Activated CD4-positive, alpha-beta memory T cell treated with anti-CD3 and anti-CD28 coated beads for 36 hours (primary cell): ENCODE measurements around the gene MRPL48. TPM values are rescaled to one million over a fixed set of nuclear protein-coding genes. Genes with fewer than 3 reads are reported as not detected.
"Not testable (repeated sequence)": the region's sequence is repeated elsewhere in the genome, so short reads cannot be mapped to it uniquely, and the experiment has no call there.

Experiments
- CTCF ChIA-PET: fragments of 350-600 bp; sonication (Branson Sonifier 250); formaldehyde crosslinking; loops from one replicate; lab custom pipeline; 2021; ENCODE audit warnings: antibody characterized with exemption, inconsistent platforms; lab: Charles Lee
- POLR2A ChIA-PET: fragments of 350-600 bp; sonication (Branson Sonifier 250); formaldehyde crosslinking; loops from one replicate; lab custom pipeline; 2021; ENCODE audit warnings: antibody characterized with exemption; lab: Charles Lee
- DNase-seq: peaks from one replicate; pipeline ENCODE4 v3.0.0-alpha.2; 2020
- H3K27ac Mint-ChIP-seq: one replicate; pipeline ENCODE4 v1.8.0; 2021; ENCODE audit warnings: mixed read lengths
- H3K27me3 Mint-ChIP-seq: one replicate; pipeline ENCODE4 v1.8.0; 2021; ENCODE audit warnings: mixed read lengths
- H3K36me3 Mint-ChIP-seq: one replicate; pipeline ENCODE4 v1.8.0; 2021; ENCODE audit warnings: mixed read lengths
- H3K4me1 Mint-ChIP-seq: one replicate; pipeline ENCODE4 v1.8.0; 2021; ENCODE audit warnings: low read depth, mixed read lengths
- H3K4me3 Mint-ChIP-seq: one replicate; pipeline ENCODE4 v1.8.0; 2021; ENCODE audit warnings: mild to moderate bottlenecking, mixed read lengths
- H3K9me3 Mint-ChIP-seq: one replicate; pipeline ENCODE4 v1.8.0; 2021; ENCODE audit warnings: mixed read lengths
- intact Hi-C: fragments of 100-400 bp; cut with micrococcal nuclease; formaldehyde crosslinking; loops from one replicate; pipeline ENCODE4 v1.15.1; 2023
- total RNA-seq, 2 experiments: library from RNA; stranded (reverse); gene quantifications; one replicate each; pipeline ENCODE4 v1.2.3, GENCODE V29; 2021

The MRPL48 gene
- total RNA-seq, 2 experiments from 2014 or later: 43.4 to 45.7 TPM

GRCh38 chr11:73876424-73877310, 89.0 kb downstream of the MRPL48 start, which contains the start of the genes COA4 and PAAF1:
COA4 (minus strand) TSS chr11:73876846; CDS start chr11:73873378, 3,468 bp downstream.
PAAF1 (plus strand) TSS chr11:73876999; CDS start chr11:73877022, 23 bp downstream.
- Mint-ChIP-seq H3K36me3 (peaks cover 28% of the 10 kb centered on the region), H3K4me1 (peaks cover 33% of the 10 kb centered on the region), H3K27me3 (no peaks in the 10 kb centered on the region), H3K9me3 (no peaks in the 10 kb centered on the region), H3K27ac (peak within 1 kb of the TSS; percentile 94), H3K4me3 (peak within 1 kb of the TSS; percentile 97)
- peak; percentile 97 for DNase-seq
- ChIA-PET POLR2A (interaction anchor here (0.6 to 1.3 kb wide), 6 partner anchors 8 to 135 kb away, joined by 3 to 6 read pairs (median 3); partner anchors contain the start of genes MRPL48 and RAB6A), CTCF (no interaction called here)
- intact Hi-C loops: loop anchor here (1.0 to 5.0 kb wide), 5 partner anchors 88 to 522 kb away; partner anchors contain the start of genes PGM2L1, RAB6A, RELT and UCP2

- no peak for DNase-seq
- Mint-ChIP-seq H3K27ac (no peak overlapping the region), H3K36me3 (peaks cover 22% of the 10 kb centered on the region), H3K9me3 (no peaks in the 10 kb centered on the region), H3K27me3 (no peaks in the 10 kb centered on the region), H3K4me3 (no peak overlapping the region), H3K4me1 (peaks cover 33% of the 10 kb centered on the region)
- ChIA-PET CTCF (no interaction called here), POLR2A (no interaction called here)
- intact Hi-C loops: loop anchor here (5.0 kb wide), 1 partner anchor 104 kb away; the partner anchor contains the start of gene UCP2
Observed at GRCh38 chr11:73878771-73879170, 91.1 kb downstream of the MRPL48 start.

GRCh38 chr11:73880449-73880848, 92.8 kb downstream of the MRPL48 start:
- Mint-ChIP-seq H3K36me3 (peaks cover 17% of the 10 kb centered on the region), H3K4me1 (peaks cover 22% of the 10 kb centered on the region)
- H3K9me3 Mint-ChIP-seq, H3K27ac Mint-ChIP-seq, H3K4me3 Mint-ChIP-seq, intact Hi-C loops, DNase-seq, H3K27me3 Mint-ChIP-seq: not testable (repeated sequence)
- ChIA-PET POLR2A (interaction anchor here (0.7 kb wide), 1 partner anchor 272 kb away, joined by 7 read pairs; no protein-coding TSS in a partner anchor), CTCF (interaction anchor here (0.6 kb wide), 2 partner anchors 51 to 488 kb away, joined by 3 read pairs; no protein-coding TSS in a partner anchor)

GRCh38 chr11:73883856-73884255, 96.2 kb downstream of the MRPL48 start:
- Mint-ChIP-seq H3K27ac (no peak overlapping the region), H3K36me3 (peaks cover 16% of the 10 kb centered on the region), H3K27me3 (no peaks in the 10 kb centered on the region), H3K4me1 (peaks cover 8% of the 10 kb centered on the region), H3K9me3 (no peaks in the 10 kb centered on the region), H3K4me3 (no peak overlapping the region)
- intact Hi-C loops: no loop called here
- DNase-seq: no peak
- CTCF ChIA-PET: no interaction called here
- POLR2A ChIA-PET: no interaction called here

GRCh38 chr11:73888244-73888643, 100.6 kb downstream of the MRPL48 start:
- Mint-ChIP-seq H3K27me3 (no peaks in the 10 kb centered on the region), H3K27ac (no peak overlapping the region), H3K4me3 (no peak overlapping the region), H3K9me3 (no peaks in the 10 kb centered on the region), H3K4me1 (peaks cover 11% of the 10 kb centered on the region), H3K36me3 (peaks cover 29% of the 10 kb centered on the region)
- POLR2A ChIA-PET: no interaction called here
- DNase-seq: no peak
- intact Hi-C loops: no loop called here
- CTCF ChIA-PET: no interaction called here

- intact Hi-C loops: no loop called here
- CTCF ChIA-PET: no interaction called here
- DNase-seq: peak; percentile 31
- no peak overlapping the region for H3K4me3 Mint-ChIP-seq
- H3K4me1 Mint-ChIP-seq: peaks cover 11% of the 10 kb centered on the region
- H3K27ac Mint-ChIP-seq: no peak overlapping the region
- H3K36me3 Mint-ChIP-seq: peaks cover 22% of the 10 kb centered on the region
- POLR2A ChIA-PET: no interaction called here
- H3K27me3 Mint-ChIP-seq: no peaks in the 10 kb centered on the region
- no peaks in the 10 kb centered on the region for H3K9me3 Mint-ChIP-seq
Observed at GRCh38 chr11:73889019-73889418, 101.3 kb downstream of the MRPL48 start.

GRCh38 chr11:73889536-73889935, 101.9 kb downstream of the MRPL48 start:
- POLR2A ChIA-PET: no interaction called here
- Mint-ChIP-seq H3K27ac (no peak overlapping the region), H3K9me3 (no peaks in the 10 kb centered on the region), H3K4me3 (no peak overlapping the region), H3K4me1 (peaks cover 11% of the 10 kb centered on the region), H3K36me3 (peaks cover 22% of the 10 kb centered on the region), H3K27me3 (no peaks in the 10 kb centered on the region)
- intact Hi-C loops: no loop called here
- DNase-seq: no peak
- CTCF ChIA-PET: no interaction called here

GRCh38 chr11:73893041-73893440, 105.4 kb downstream of the MRPL48 start:
- no peaks in the 10 kb centered on the region for H3K27me3 Mint-ChIP-seq
- CTCF ChIA-PET: no interaction called here

GRCh38 chr11:73894725-73895335, 107.2 kb downstream of the MRPL48 start:
- POLR2A ChIA-PET: no interaction called here
- Mint-ChIP-seq H3K9me3 (no peaks in the 10 kb centered on the region), H3K27me3 (no peaks in the 10 kb centered on the region), H3K4me3 (no peak overlapping the region), H3K27ac (no peak overlapping the region), H3K4me1 (no peaks in the 10 kb centered on the region), H3K36me3 (peaks cover 8% of the 10 kb centered on the region)
- intact Hi-C loops: no loop called here
- DNase-seq: no peak
- CTCF ChIA-PET: no interaction called here

More at GRCh38 chr11:73893041-73893440, 105.4 kb downstream of the MRPL48 start:
- H3K36me3 Mint-ChIP-seq: peaks cover 14% of the 10 kb centered on the region
- no peaks in the 10 kb centered on the region for H3K9me3 Mint-ChIP-seq
- H3K27ac Mint-ChIP-seq: no peak overlapping the region
- peaks cover 9% of the 10 kb centered on the region for H3K4me1 Mint-ChIP-seq
- POLR2A ChIA-PET: no interaction called here
- H3K4me3 Mint-ChIP-seq: no peak overlapping the region
- intact Hi-C loops: no loop called here
- DNase-seq: no peak

GRCh38 chr11:73902303-73902702, 114.6 kb downstream of the MRPL48 start:
- no peaks in the 10 kb centered on the region for H3K9me3 Mint-ChIP-seq
- intact Hi-C loops: no loop called here
- H3K4me3 Mint-ChIP-seq: no peak overlapping the region
- POLR2A ChIA-PET: no interaction called here
- DNase-seq: no peak
- peaks cover 16% of the 10 kb centered on the region for H3K36me3 Mint-ChIP-seq
- CTCF ChIA-PET: no interaction called here
- H3K4me1 Mint-ChIP-seq: no peaks in the 10 kb centered on the region
- no peak overlapping the region for H3K27ac Mint-ChIP-seq
- H3K27me3 Mint-ChIP-seq: no peaks in the 10 kb centered on the region

GRCh38 chr11:73907191-73907590, 119.5 kb downstream of the MRPL48 start:
- Mint-ChIP-seq H3K27me3 (no peaks in the 10 kb centered on the region), H3K9me3 (no peaks in the 10 kb centered on the region), H3K36me3 (peaks cover 16% of the 10 kb centered on the region), H3K4me3 (no peak overlapping the region), H3K4me1 (no peaks in the 10 kb centered on the region), H3K27ac (no peak overlapping the region)
- ChIA-PET POLR2A (no interaction called here), CTCF (interaction anchor here (0.7 to 0.8 kb wide), 2 partner anchors 15 to 36 kb away, joined by 3 read pairs; no protein-coding TSS in a partner anchor)
- peak; percentile 50 for DNase-seq
- intact Hi-C loops: no loop called here

- intact Hi-C loops: no loop called here
- DNase-seq: no peak
- no peaks in the 10 kb centered on the region for H3K27me3 Mint-ChIP-seq
- no peaks in the 10 kb centered on the region for H3K9me3 Mint-ChIP-seq
- no peaks in the 10 kb centered on the region for H3K4me1 Mint-ChIP-seq
- peaks cover 24% of the 10 kb centered on the region for H3K36me3 Mint-ChIP-seq
- POLR2A ChIA-PET: no interaction called here
- CTCF ChIA-PET: no interaction called here
- no peak overlapping the region for H3K27ac Mint-ChIP-seq
- H3K4me3 Mint-ChIP-seq: no peak overlapping the region
Observed at GRCh38 chr11:73912026-73912425, 124.4 kb downstream of the MRPL48 start.
